Left kidney (tissue), 2 donors: Measurements from ENCODE around the gene CALML3. TPM values are rescaled to one million over a fixed set of nuclear protein-coding genes. Genes with fewer than 3 reads are reported as not detected.

Experiments
- DNase-seq: peaks from one replicate; pipeline ENCODE4 v3.0.0-alpha.2; 2013
- polyA plus RNA-seq: library from polyadenylated mRNA; unstranded; fragments of 120-200 nt; gene quantifications from one replicate; pipeline ENCODE4 v1.2.1, GENCODE V29; 2013; ENCODE audit not compliant: insufficient read length

The CALML3 gene
- polyA plus RNA-seq, 1 donor: not detected

DNA sequence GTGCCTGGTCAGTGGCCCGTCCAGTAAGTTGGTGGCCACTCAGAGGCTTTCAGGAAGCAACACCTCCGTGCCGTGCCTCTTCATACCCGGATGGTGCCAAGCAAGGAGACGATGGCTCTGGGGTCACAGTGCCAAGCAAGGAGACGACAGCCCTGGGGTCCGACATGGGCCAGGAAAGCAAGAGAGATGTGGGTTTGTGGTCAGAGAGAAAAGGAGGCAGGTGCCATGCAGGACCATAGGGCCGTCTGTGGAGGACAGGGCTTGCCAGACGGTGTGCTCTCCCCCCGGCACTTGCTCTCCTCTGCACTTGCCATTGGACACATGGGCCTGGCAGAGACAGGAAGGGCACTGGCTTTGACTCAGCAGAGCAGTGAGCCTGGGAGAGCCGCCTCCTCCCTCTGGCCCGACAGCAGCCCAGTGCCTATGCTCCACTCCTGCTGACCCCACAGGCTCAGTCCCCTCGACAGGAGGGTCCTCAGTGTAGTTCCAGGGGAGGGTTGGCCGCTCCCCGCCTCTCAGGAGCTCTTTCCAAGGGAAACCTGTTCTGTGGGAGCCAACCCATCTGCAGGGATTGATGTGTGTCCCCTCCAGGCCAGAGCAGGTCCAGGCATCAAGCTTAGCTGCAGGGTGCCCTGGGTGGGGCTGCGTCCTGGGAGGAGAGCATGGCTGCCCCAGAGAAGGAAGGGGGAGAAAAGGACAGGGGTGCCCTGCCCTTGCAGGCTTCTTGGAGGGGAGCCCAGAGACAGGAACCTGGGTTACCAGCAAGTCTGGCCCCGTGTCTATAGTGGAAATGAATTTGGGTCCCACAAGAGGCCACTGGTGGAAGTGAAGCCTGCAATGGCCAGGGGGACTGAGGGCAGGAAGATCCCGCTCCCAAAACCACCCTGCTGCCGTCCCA lies 17.8 kb upstream of the CALML3 start:
- no peak for DNase-seq

DNA sequence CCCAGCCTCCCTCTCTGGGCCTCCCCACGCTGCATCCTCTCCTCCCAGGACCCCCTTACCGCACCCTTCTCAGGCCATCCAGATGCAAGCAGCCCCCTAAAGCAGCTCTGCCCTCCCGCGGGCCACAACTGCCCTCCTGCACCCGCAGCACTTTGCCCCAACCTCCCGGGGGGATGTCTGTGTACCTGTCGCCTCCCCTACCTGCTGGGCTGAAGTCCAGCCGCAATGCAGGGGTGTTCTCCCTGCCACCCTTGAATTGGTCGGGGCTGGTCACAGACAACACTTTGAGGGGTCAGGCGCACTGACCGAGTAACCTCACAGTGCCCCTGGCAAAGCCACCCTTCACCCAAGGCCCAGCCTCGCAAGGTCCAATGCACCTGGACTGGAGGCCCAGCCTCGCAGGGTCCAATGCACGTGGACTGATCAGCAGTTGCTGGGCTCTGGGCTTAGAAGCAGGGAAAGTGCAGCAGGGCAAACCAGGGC lies 17.1 kb upstream of the CALML3 start:
- DNase-seq: no peak

DNA sequence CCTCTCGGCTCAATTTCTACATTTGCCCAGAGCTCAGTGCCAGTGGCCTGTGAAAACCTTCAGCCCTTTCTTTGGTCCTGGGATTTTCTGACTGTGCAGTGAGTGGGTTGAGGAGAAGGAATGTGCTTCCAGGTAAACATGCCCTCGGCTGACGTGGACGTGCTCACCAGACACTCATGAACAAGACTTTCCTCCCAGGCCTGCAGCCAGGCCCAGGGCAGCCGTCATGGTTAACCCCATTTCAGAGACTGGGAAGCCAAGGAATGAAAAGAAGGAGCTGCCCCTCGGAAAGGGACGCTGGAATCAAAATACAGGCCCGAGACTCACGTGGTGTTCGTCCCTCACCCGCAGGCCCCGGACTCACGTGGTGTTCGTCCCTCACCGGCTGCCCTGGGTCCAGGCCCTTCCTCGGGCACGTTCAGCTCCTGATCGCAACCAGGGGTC lies 16.6 kb upstream of the CALML3 start:
- no peak for DNase-seq

DNA sequence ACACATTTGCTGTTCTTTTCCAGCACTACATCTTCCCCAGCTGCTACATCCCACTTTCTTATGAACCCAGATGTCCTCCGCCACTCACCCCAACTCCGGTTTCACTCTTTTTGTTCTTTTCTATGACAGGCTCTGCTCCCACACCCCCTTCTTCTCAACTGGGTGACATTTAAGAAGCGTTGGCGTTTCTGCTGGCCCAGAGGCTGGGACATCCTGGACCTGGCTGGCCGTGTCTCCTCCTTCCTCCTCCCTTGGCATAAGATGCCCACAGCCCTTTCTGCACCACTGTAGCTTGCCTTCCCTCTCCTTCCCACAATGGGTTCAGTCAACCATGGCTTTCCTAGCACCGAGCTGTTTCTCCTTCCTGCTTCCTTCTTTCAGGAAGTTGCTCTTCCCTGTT lies 16.0 kb upstream of the CALML3 start:
- no peak for DNase-seq

DNA sequence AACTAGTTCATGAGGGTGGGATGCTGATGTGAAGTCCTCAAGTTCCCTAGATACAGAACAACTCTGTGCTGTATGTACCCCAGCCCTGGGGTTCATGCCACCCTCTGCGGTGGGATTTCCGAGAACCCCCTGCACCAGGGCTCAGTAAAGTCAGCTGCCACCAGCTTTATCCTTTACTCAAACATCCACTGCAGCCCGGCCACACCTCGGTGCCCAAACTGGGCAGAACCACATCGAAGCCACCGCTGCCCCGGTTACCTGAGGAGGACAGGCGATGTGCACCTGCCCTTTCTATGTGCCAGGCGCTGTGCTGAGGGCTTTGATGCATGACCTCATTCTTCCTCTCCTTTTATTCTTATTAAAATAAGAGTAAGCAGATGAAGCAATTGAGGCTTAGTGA lies 15.5 kb upstream of the CALML3 start:
- DNase-seq: no peak

DNA sequence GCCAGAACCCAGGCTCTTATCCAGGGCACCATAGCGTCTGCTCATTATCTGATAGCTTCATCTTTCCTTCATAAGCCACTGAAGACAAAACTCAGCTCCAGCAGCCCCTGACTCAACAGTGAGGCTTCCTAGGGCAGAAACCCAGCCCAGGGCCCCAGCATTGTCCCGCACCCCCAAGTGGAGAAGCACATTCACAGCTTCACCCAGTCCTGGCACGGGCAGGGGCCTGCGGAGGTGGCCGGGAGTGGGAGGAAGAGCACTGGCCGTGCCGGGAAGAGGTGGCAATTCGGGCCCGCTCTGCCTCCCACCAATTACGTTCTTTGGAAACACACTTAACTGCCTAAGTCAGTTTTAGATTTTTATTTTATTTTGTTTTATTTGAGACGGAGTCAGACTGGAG lies 15.1 kb upstream of the CALML3 start:
- no peak for DNase-seq

DNA sequence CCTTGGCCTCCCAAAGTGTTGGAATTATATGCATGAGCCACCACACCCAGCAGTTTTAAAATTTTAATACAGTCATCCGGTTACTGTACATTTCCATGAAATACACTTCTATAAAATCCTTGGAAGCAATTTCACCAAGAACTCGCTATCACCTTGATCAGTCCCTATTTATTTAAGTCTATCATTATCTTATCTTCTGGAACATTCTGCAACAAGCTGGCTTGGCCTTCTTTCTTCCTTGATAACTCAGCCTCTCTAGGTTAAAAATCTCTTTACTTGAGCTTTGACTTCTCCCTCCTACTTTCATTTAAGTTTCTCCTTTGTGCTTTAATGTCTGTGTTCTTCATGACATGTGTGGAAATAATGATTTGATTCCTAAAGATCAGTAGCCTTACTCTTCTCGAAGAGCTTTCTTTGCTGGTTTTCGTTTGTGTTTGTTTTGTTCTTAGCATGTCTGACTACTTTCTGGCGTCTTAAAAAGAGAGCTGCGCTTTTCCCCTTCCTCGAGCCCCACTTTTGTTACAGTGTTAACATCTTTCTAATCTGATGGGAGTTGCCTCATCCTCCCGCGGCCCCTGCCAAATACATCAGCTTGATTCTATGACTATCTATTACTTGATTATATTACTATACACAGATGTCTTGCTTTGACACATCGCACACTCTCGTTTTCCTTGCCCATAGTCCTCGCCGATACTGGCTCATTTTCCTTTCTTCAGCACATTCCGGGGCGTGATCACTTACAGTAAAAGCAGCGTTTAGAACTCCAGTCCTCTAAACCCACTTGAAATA lies 14.3 kb upstream of the CALML3 start:
- no peak for DNase-seq

DNA sequence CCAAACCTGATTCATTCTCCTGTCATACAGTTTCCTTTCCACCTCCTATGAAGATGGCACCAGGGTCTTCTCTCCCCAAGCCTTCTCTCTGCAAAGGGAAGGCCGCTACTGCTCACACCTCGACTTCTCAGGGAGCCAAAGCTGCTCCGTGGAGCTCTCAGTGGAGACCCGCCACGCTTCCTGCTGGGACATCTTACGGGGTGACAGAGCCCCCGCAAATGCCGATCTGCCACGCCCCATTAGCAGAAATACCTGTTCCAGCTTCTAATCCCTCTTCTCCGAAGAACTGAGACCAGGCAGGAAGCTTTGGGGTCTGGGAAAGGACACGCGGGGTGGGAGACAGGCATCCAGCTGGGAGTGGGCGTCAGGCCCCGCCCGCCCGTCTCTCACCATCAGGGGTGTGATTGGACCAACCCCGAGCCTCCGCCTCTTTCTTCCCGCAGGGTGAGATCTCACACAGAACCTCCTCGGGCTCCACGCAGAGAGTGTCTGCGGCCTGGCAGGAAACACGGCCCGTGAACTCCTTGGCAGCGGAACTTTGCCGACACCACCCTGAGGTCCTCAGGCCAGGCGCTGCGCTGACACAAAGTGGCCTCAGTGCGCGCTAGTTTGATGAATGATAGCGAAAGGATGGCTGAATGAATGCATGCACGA lies 13.4 kb upstream of the CALML3 start:
- no peak for DNase-seq

DNA sequence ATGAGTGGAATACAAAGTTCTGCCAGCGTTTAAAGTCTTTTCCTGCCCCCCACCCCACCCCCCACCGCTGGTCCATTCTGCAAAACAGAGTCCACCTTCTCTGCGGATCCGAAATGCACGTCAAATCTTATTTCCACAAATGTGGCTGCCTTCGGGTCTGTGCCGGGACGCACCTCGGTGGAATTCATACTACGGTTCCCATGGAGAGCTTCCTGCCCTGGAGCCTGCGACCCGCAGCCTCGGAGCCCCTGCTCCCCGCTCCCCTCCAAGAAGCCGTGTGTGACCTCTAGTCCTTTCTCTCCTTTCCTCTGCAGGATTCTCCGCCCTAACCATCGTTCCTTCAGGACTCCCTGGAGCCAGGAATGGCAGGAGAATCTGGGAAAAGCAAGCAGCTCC lies 12.9 kb upstream of the CALML3 start:
- no peak for DNase-seq

DNA sequence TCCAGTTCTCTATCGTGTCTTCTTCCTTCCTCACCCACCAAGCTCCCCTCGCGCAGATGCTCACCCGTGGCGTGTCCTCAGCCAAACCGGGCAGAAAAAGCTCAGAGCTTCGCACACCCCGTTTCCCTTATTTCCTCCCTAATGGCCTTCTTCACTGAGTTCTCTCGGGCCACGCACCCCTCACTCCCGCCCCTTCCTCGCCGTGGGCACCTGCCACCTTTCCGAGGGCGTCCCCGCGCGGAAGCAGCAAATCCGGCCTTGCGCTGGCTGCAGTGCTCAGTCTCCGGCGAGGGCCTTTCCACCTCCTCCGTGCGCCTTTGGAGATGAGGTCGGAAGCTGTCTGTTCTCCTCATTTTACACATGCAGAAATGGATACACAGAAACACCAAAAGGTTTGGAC lies 12.4 kb upstream of the CALML3 start:
- no peak for DNase-seq

DNA sequence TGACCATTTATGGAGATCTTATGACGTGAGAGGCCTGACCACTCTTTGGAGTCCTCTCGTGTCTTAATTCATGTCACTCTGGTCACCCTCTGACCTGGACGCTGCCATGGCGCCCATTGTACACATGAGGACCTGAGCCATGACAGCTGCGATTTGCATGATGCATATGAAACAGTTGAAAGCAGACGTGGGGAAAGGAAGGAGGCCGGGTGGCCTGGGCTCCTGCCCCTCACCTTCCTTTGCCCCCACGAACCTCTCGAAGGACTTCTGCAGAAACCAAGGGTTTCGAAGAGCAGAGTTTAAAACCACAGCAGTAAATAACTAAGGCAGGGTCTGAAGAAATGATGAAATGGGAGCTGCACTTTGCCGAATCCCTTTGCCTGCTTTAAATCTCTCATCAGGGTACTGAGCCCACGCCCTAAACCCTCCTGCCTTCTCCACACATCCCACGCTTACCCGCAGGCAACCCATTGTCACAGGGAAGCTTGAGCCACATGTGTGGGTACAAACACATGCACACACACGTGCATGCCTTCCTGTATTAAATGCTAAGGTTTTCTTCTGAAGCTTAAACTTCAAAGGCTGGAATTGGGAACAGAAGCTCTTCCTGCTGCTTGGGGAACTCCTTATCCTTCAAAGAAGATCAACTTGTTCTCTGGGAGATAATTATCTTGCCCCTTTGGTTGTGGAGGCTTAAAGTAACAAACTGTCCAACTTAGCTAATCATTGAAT lies 11.7 kb upstream of the CALML3 start:
- no peak for DNase-seq

DNA sequence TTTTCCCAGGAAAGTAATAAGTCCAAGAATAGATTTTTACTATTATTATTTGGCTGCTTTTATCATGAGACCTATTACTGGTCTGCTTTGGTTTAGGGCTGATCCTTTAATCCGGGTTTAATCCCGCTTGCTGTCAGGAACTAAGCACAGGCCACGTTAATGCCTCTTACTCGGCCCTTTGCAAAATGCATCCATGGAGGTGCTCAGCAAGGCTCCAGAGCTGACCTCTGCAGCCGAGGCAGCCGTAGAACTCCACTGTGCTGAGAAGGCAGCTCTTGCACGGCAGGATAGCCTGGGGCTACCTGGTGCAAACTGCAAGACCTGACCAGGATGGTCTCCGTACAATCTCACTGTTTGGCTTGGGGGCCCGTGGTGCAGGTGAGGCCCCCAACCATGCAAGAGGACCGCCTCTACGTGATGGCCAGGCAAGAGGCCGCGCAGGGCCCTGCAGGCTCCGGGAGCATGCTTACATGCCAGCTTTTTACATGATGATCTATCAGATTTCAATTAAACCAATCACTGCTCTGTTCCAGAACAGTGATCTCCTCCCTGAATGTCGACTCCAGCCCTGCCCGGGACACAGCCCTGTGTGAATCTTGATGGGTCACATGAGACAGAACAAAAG lies 10.4 kb upstream of the CALML3 start:
- no peak for DNase-seq

DNA sequence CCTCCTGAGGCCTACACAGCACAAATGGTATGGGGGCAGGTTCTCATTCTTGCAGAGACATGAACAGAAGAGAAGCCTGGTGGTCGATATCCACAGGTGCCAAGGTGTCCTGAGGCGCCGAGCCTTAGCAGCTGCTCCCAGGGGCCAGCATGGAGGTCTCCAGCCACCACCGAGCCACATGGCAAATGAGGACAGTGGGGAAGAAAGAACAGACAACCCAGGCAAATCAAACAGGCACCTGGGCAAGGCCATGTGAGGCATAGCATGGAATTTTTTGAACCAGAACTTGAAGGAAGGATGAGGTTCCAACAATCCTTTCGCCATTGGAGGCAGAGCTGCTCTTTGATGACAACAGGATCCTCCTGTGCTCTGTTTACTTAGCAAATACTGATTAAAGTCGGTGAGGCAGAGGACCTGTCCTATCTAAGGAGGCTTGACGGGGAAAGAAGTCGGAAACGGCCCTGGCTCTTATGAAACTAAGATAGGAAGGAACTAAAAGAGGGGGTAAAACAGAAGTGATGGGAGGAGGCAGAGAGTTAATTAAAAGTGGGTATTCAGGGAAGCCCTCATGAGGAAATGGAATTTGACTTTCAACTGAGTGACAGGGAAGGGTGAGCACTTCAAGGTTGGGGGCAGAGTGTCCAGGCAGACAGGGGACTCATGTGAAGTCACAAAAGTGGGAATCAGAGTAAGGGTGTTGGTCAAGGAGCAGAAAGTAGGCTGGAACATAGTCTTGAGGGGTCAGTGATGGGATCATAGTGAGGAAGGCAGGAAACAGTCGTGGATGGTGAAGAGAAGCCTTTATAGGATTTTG lies 8.6 kb upstream of the CALML3 start:
- DNase-seq: no peak

DNA sequence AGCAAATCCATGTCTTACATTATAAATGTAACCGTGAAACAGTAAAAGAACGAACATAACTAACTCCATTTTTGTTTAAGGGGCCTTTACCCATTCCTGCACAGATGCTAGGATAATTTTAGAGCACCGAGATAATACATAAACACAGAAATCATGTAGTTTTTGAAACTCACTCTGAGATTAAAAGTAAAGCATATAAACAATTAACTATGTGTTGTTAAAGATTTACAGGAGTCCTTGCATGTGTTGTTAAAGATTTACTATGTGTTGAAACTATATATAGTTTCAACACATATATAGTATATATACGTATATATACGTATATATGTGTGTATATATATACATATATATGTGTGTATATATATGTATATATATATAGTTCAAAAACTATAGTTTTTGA lies 7.2 kb upstream of the CALML3 start:
- no peak for DNase-seq

DNA sequence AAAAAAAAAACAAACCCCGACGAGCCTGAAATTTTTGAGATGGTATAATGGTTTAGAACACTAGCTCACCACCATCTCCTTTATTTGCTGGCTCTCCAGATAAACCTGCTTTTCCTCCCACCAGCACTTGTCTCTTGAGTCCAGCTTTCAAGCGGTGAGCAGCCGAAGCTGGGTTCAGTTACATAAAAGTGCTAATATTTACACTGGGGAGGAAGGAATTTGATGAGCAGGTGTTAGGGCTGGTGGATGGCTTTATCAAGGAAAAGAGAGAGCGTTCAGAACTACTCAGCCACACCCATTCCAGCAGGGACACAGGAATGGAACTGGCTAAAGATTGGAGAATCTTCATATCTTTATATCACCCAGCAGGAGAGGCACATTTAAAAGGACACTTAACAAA lies 6.6 kb upstream of the CALML3 start:
- DNase-seq: no peak

DNA sequence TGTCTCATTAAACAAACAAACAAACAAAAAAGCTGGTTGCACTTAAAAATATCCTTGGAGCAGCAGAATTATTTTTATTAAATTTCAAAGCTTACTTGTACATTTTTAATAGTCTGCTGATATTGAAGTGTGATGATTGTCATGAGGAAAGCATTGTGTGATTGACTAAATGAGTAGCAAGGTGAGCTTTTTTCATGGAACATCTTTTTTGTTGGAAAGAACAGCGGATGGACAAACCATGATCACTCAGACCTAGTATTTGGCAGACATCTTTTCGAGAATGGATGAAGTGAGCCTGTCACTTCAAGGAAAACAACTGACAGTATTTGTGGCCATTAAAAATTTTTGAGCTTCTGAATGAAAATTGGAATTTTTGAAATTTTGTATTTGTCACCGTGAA lies 5.7 kb upstream of the CALML3 start:
- DNase-seq: no peak

DNA sequence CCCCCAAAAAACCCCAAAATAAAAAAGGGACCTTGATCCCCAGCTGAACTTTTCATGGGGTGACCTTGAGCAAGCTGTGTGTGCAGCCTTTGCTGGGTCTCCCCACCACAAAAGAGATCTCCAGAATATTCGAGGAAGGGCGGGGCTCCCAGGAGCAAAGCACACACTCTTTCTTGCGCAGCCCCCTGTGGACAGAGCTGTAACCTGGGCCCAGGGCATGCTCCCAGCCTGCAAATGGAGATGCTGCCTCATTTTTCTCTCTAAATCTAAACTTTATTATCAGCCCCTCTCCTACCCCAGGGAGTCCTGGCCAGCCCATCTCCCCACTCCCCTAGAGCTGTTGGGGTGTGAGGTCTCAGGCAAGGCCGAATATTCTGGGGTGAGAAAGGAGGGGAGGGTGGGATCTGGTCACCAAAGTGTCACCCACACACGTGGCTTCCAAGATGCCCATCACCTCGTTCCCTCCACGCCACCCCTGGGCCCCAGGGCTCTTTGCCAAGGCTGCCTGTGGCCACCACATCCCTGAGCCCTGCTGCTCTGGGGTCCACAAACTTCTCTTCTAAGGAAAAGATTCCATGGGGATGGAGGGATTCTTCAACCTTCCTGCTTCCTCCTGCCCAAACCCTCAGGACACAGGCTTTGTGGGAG lies 1.7 kb upstream of the CALML3 start:
- DNase-seq: no peak

DNA sequence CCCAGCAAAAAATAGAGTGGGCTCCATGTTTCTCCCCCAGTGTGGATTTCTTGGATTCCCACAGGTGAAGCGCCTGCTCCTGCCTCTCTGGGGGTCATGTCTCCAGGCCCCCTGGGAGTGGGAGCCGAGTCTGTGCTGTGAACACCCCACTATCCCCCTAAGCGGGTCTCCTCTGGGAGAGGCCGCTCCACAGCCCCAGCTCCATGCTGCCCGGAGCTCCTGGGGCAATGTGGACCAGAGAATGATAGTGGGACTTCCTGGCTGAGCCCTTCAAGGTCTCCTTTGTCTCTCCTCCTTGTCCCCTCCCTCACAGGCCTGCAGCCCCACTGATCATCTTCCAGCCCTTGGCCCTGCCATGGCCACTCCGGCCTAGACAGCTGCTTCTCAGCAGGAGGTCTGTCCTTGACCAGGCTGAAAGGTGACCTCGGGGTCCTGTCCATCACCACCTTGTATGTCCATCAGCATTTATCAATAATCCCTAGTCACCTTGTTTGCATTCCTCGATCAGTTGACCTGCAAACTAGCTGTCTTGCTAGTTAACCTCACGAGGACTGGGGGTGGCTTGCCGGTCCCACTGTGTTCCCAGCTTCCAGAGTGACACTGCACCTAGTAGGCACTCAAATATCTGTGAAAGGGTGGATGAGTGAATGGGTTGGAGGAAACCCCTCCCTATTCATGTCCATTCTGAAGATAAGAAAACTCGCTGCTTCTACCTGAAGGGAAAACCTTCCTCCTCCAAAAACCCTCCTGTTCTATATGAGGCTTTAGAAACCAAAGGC lies 776 bp upstream of the CALML3 start:
- DNase-seq: no peak
